D341Med (cell line): ENCODE results near the gene LMO3.

Experiments used
- DNase-seq: peaks from one replicate; pipeline ENCODE4 v3.0.0; 2012; ENCODE audit warnings: low spot score

LMO3 gene

GRCh38 chr12:16606117-16606200 is at the start of gene LMO3:
TSS of gene LMO3 (minus strand) at chr12:16606162. CDS start at chr12:16600860, 5,302 bp downstream.
- no peak for DNase-seq

- DNase-seq: no peak
These were observed 30.6 kb upstream of the LMO3 start for GRCh38 chr12:16636435-16637055.

- DNase-seq: no peak
These were observed 28.8 kb upstream of the LMO3 start for GRCh38 chr12:16634786-16635185.

- no peak for DNase-seq
These were observed 21.0 kb upstream of the LMO3 start for GRCh38 chr12:16626991-16627390.

- DNase-seq: no peak
These were observed 16.4 kb upstream of the LMO3 start for GRCh38 chr12:16622338-16622737.

GRCh38 chr12:16619537-16619936 is 13.6 kb upstream of the LMO3 start:
- DNase-seq: no peak

GRCh38 chr12:16618256-16618655 is 12.3 kb upstream of the LMO3 start:
- DNase-seq: no peak

- DNase-seq: no peak
These were observed 7.2 kb upstream of the LMO3 start for GRCh38 chr12:16613199-16613598.

GRCh38 chr12:16612647-16613046 is 6.7 kb upstream of the LMO3 start:
- no peak for DNase-seq

GRCh38 chr12:16611146-16611545 is 5.2 kb upstream of the LMO3 start:
- DNase-seq: no peak

- DNase-seq: no peak
These were observed 4.8 kb upstream of the LMO3 start for GRCh38 chr12:16610743-16611142.

- DNase-seq: no peak
These were observed 4.1 kb upstream of the LMO3 start for GRCh38 chr12:16610001-16610585.

GRCh38 chr12:16608946-16609539 is 3.1 kb upstream of the LMO3 start:
- no peak for DNase-seq

- DNase-seq: peak; percentile 33
These were observed 2.2 kb upstream of the LMO3 start for GRCh38 chr12:16607906-16608775.

- no peak for DNase-seq
These were observed 1.0 kb upstream of the LMO3 start for GRCh38 chr12:16606991-16607390.

GRCh38 chr12:16606201-16606849 is 363 bp upstream of the LMO3 start:
- peak; percentile 62 for DNase-seq

GRCh38 chr12:16605642-16606116 is 283 bp downstream of the LMO3 start:
- peak; percentile 56 for DNase-seq

GRCh38 chr12:16604596-16605252 is 1.2 kb downstream of the LMO3 start:
- DNase-seq: no peak

- no peak for DNase-seq
These were observed 1.9 kb downstream of the LMO3 start for GRCh38 chr12:16603916-16604575.

- no peak for DNase-seq
These were observed 2.6 kb downstream of the LMO3 start for GRCh38 chr12:16603260-16603915.

GRCh38 chr12:16602412-16602811 is 3.5 kb downstream of the LMO3 start:
- no peak for DNase-seq
